ENCODE measurements around the gene NELFCD. TPM values are rescaled to one million over a fixed set of nuclear protein-coding genes. Genes with fewer than 3 reads are reported as not detected.

NELFCD gene
- total RNA-seq, 1 donor from 2014 or later = 37.6 TPM

- no peak overlapping the region for H3K27ac Mint-ChIP-seq (ENCODE audit: unreplicated experiment)
- DNase-seq (ENCODE audit: low spot score) = no peak
- H3K9me3 Mint-ChIP-seq (ENCODE audit: low read depth) = no peaks in the 10 kb centered on the region
- H3K27me3 Mint-ChIP-seq (ENCODE audit: low read depth) = no peaks in the 10 kb centered on the region
- TF ChIP-seq CTCF (IDR thresholded peaks at IDR 0.05) = no peak
- H3K4me1 Mint-ChIP-seq (ENCODE audit: low read depth) = peaks cover 6% of the 10 kb centered on the region
- H3K4me3 Mint-ChIP-seq (ENCODE audit: unreplicated experiment) = no peak overlapping the region
- peaks cover 39% of the 10 kb centered on the region for H3K36me3 Mint-ChIP-seq (ENCODE audit: low read depth)
Observed at GRCh38 chr20:58990651-58991445, 9.8 kb downstream of the NELFCD start.

- no peak overlapping the region for H3K4me3 Mint-ChIP-seq (ENCODE audit: unreplicated experiment)
- TF ChIP-seq CTCF (IDR thresholded peaks at IDR 0.05) = no peak
- peaks cover 41% of the 10 kb centered on the region for H3K36me3 Mint-ChIP-seq (ENCODE audit: low read depth)
- DNase-seq (ENCODE audit: low spot score) = no peak
- no peaks in the 10 kb centered on the region for H3K27me3 Mint-ChIP-seq (ENCODE audit: low read depth)
- peaks cover 8% of the 10 kb centered on the region for H3K4me1 Mint-ChIP-seq (ENCODE audit: low read depth)
- H3K27ac Mint-ChIP-seq (ENCODE audit: unreplicated experiment) = no peak overlapping the region
- H3K9me3 Mint-ChIP-seq (ENCODE audit: low read depth) = no peaks in the 10 kb centered on the region
Observed at GRCh38 chr20:58991715-58992114, 10.7 kb downstream of the NELFCD start.

- DNase-seq (ENCODE audit: low spot score) = no peak
- TF ChIP-seq CTCF (IDR thresholded peaks at IDR 0.05) = no peak
- peaks cover 8% of the 10 kb centered on the region for H3K4me1 Mint-ChIP-seq (ENCODE audit: low read depth)
- no peaks in the 10 kb centered on the region for H3K27me3 Mint-ChIP-seq (ENCODE audit: low read depth)
- peaks cover 40% of the 10 kb centered on the region for H3K36me3 Mint-ChIP-seq (ENCODE audit: low read depth)
- no peak overlapping the region for H3K27ac Mint-ChIP-seq (ENCODE audit: unreplicated experiment)
- no peaks in the 10 kb centered on the region for H3K9me3 Mint-ChIP-seq (ENCODE audit: low read depth)
- H3K4me3 Mint-ChIP-seq (ENCODE audit: unreplicated experiment) = no peak overlapping the region
Observed at GRCh38 chr20:58992911-58993310, 11.9 kb downstream of the NELFCD start.

- TF ChIP-seq CTCF (IDR thresholded peaks at IDR 0.05) = no peak
- Mint-ChIP-seq H3K4me3 (ENCODE audit: unreplicated experiment) (no peak overlapping the region), H3K27ac (ENCODE audit: unreplicated experiment) (no peak overlapping the region), H3K36me3 (ENCODE audit: low read depth) (peaks cover 38% of the 10 kb centered on the region), H3K9me3 (ENCODE audit: low read depth) (no peaks in the 10 kb centered on the region), H3K27me3 (ENCODE audit: low read depth) (no peaks in the 10 kb centered on the region), H3K4me1 (ENCODE audit: low read depth) (peaks cover 8% of the 10 kb centered on the region)
- no peak for DNase-seq (ENCODE audit: low spot score)
Observed at GRCh38 chr20:58993332-58994248, 12.5 kb downstream of the NELFCD start.

GRCh38 chr20:58994390-58995159, 13.5 kb downstream of the NELFCD start:
- DNase-seq (ENCODE audit: low spot score) = no peak
- peaks cover 33% of the 10 kb centered on the region for H3K36me3 Mint-ChIP-seq (ENCODE audit: low read depth)
- H3K27me3 Mint-ChIP-seq (ENCODE audit: low read depth) = no peaks in the 10 kb centered on the region
- H3K9me3 Mint-ChIP-seq (ENCODE audit: low read depth) = no peaks in the 10 kb centered on the region
- no peak for TF ChIP-seq CTCF (IDR thresholded peaks at IDR 0.05)
- no peak overlapping the region for H3K27ac Mint-ChIP-seq (ENCODE audit: unreplicated experiment)
- H3K4me3 Mint-ChIP-seq (ENCODE audit: unreplicated experiment) = no peak overlapping the region
- peaks cover 8% of the 10 kb centered on the region for H3K4me1 Mint-ChIP-seq (ENCODE audit: low read depth)

All from chondrocyte (in vitro differentiated cells).